ENCODE results near the gene CHI3L2.
A peak's percentile ranks its signal among the peaks of the same experiment; 100 is the strongest.

The CHI3L2 gene

GRCh38 chr1:111256988-111257658 lies 29.6 kb downstream of the CHI3L2 start:
- no peak for DNase-seq

GRCh38 chr1:111267801-111268508 lies 40.4 kb downstream of the CHI3L2 start:
- no peak for DNase-seq

- DNase-seq = no peak
These were observed 42.4 kb downstream of the CHI3L2 start for GRCh38 chr1:111269825-111270406.

GRCh38 chr1:111270771-111271463 lies 43.4 kb downstream of the CHI3L2 start:
- DNase-seq = peak in 1 of 2 experiments; percentile 13

GRCh38 chr1:111271464-111271801 lies 43.9 kb downstream of the CHI3L2 start:
- DNase-seq = no peak

- no peak for DNase-seq
These were observed 44.6 kb downstream of the CHI3L2 start for GRCh38 chr1:111272081-111272480.

- DNase-seq = peak in 1 of 2 experiments; percentile 13
These were observed 47.1 kb downstream of the CHI3L2 start for GRCh38 chr1:111274653-111275052.

GRCh38 chr1:111275079-111275478 lies 47.6 kb downstream of the CHI3L2 start:
- peak; percentile 47 to 62 for DNase-seq

GRCh38 chr1:111275780-111276433 lies 48.4 kb downstream of the CHI3L2 start:
- no peak for DNase-seq

GRCh38 chr1:111279144-111279543 lies 51.6 kb downstream of the CHI3L2 start:
- peak in 1 of 2 experiments; percentile 18 for DNase-seq

- no peak for DNase-seq
These were observed 52.8 kb downstream of the CHI3L2 start for GRCh38 chr1:111280267-111280666.

GRCh38 chr1:111281411-111281810 lies 53.9 kb downstream of the CHI3L2 start:
- DNase-seq = no peak

- no peak for DNase-seq
These were observed 56.3 kb downstream of the CHI3L2 start for GRCh38 chr1:111283838-111284237.

- no peak for DNase-seq
These were observed 58.4 kb downstream of the CHI3L2 start for GRCh38 chr1:111285879-111286278.

- DNase-seq = no peak
These were observed 59.4 kb downstream of the CHI3L2 start for GRCh38 chr1:111286912-111287311.

- DNase-seq = no peak
These were observed 61.9 kb downstream of the CHI3L2 start for GRCh38 chr1:111289371-111289770.

GRCh38 chr1:111290104-111290503 lies 62.6 kb downstream of the CHI3L2 start:
- no peak for DNase-seq

GRCh38 chr1:111290630-111291029 lies 63.1 kb downstream of the CHI3L2 start, which contains the start of gene CHIA:
TSS of gene CHIA (plus strand) at chr1:111290851. CDS start at chr1:111310468, 19,617 bp downstream.
- DNase-seq = no peak
